Panc1 (cell line): ENCODE data around the gene PRTN3. TPM values are rescaled to one million over a fixed set of nuclear protein-coding genes. Genes with fewer than 3 reads are reported as not detected.

Experiments used
- ATAC-seq: fragments of 200-7000 bp; cut with Tn5 transposase; 2 replicates; pipeline ENCODE4 v1.9.1; 2020; ENCODE audit warnings: mild to moderate bottlenecking, moderate library complexity
- BruUV-seq: library from RNA; stranded (reverse); fragments of 400-500 nt; replicated peaks from 2 replicates; lab custom pipeline; 2021; lab: Mats Ljungman, UMichigan
- CTCF ChIA-PET: fragments of 300-600 bp; sonication (Branson Sonifier 250); formaldehyde crosslinking; loops from one replicate; lab custom pipeline; 2022; ENCODE audit warnings: antibody characterized with exemption; lab: Charles Lee
- POLR2A ChIA-PET: fragments of 300-600 bp; sonication (Branson Sonifier 250); formaldehyde crosslinking; loops from one replicate; lab custom pipeline; 2022; ENCODE audit warnings: antibody characterized with exemption; lab: Charles Lee
- DNase-seq: peaks from one replicate; pipeline ENCODE4 v3.0.0-alpha.2; 2010; ENCODE audit warnings: low read depth, low spot score
- H3K27ac ChIP-seq: 2 replicates; pipeline ENCODE4 v1.5.1; 2011; ENCODE audit warnings: mild to moderate bottlenecking, low read length, inconsistent platforms
- H3K27me3 ChIP-seq: fragments of 200-500 bp; sonication (Bioruptor generic); 2 replicates; pipeline ENCODE4 v1.6.0; 2014; ENCODE audit warnings: low read length, inconsistent platforms; ENCODE audit not compliant: control insufficient read depth, insufficient read depth
- H3K36me3 ChIP-seq: fragments of 200-500 bp; sonication (Bioruptor generic); 2 replicates; pipeline ENCODE4 v1.5.1; 2014; ENCODE audit warnings: inconsistent platforms, mild to moderate bottlenecking, low read length, moderate library complexity; ENCODE audit not compliant: control insufficient read depth, insufficient read depth
- H3K4me1 ChIP-seq: 2 replicates; pipeline ENCODE4 v1.5.1; 2011; ENCODE audit warnings: inconsistent platforms, mild to moderate bottlenecking, low read length, moderate library complexity; ENCODE audit not compliant: control insufficient read depth, insufficient read depth
- H3K4me3 ChIP-seq, 2 experiments: 2 replicates each; pipeline ENCODE4 v1.5.1; 2011 to 2012; ENCODE audit warnings: low read depth in 2 of 2, low read length in 2 of 2, mild to moderate bottlenecking in 2 of 2, inconsistent platforms in 1 of 2, moderate library complexity in 1 of 2
- H3K9me3 ChIP-seq: fragments of 200-500 bp; sonication (Bioruptor generic); 2 replicates; pipeline ENCODE4 v1.5.1; 2014; ENCODE audit warnings: low read depth, mild to moderate bottlenecking, inconsistent platforms, low read length, moderate library complexity; ENCODE audit not compliant: control insufficient read depth, insufficient read depth
- POLR2AphosphoS5 ChIP-seq: IDR thresholded peaks from 2 replicates; pipeline ENCODE4 v1.6.1; 2012; ENCODE audit warnings: mild to moderate bottlenecking, low read depth, low read length, moderate library complexity
- SIN3A ChIP-seq: IDR thresholded peaks from 2 replicates; pipeline ENCODE4 v1.6.1; 2012; ENCODE audit warnings: low read depth, mild to moderate bottlenecking, low read length, moderate library complexity, borderline replicate concordance; ENCODE audit not compliant: insufficient read depth
- TCF7L2 ChIP-seq: IDR thresholded peaks from 2 replicates; pipeline ENCODE4 v1.6.1; 2011; ENCODE audit warnings: mild to moderate bottlenecking, low read depth, low read length, inconsistent platforms
- in situ Hi-C: cut with HindIII; loops from 2 replicates; pipeline ENCODE4 v1.10.0; 2016; ENCODE audit warnings: low sequenced_read_pairs, low pct_unique_long_range_greater_than_20kb
- intact Hi-C: fragments of 100-400 bp; cut with micrococcal nuclease; formaldehyde crosslinking; loops from one replicate; pipeline ENCODE4 v1.10.0; 2022; ENCODE audit not compliant: unreplicated experiment
- total RNA-seq: library from RNA; stranded (reverse); gene quantifications from one replicate; pipeline ENCODE4 v1.2.1, GENCODE V29; 2021; ENCODE audit not compliant: unreplicated experiment
- TF ChIP-seq, protein P1 (sequence below), 2 experiments: IDR thresholded peaks; 2 replicates each; pipeline ENCODE4 v1.6.1; 2011 to 2012; ENCODE audit warnings: low read depth in 2 of 2, control low read depth in 1 of 2, low read length in 1 of 2, mild to moderate bottlenecking in 1 of 2, moderate library complexity in 1 of 2; ENCODE audit not compliant: insufficient read depth in 1 of 2
- TF ChIP-seq, protein P2 (sequence below): fragments of 450-650 bp; IDR thresholded peaks from 2 replicates; pipeline ENCODE4 v1.5.1; 2017; ENCODE audit warnings: mild to moderate bottlenecking

PRTN3 gene
- total RNA-seq, 1 experiment from 2014 or later: 1.5 TPM

DNA sequence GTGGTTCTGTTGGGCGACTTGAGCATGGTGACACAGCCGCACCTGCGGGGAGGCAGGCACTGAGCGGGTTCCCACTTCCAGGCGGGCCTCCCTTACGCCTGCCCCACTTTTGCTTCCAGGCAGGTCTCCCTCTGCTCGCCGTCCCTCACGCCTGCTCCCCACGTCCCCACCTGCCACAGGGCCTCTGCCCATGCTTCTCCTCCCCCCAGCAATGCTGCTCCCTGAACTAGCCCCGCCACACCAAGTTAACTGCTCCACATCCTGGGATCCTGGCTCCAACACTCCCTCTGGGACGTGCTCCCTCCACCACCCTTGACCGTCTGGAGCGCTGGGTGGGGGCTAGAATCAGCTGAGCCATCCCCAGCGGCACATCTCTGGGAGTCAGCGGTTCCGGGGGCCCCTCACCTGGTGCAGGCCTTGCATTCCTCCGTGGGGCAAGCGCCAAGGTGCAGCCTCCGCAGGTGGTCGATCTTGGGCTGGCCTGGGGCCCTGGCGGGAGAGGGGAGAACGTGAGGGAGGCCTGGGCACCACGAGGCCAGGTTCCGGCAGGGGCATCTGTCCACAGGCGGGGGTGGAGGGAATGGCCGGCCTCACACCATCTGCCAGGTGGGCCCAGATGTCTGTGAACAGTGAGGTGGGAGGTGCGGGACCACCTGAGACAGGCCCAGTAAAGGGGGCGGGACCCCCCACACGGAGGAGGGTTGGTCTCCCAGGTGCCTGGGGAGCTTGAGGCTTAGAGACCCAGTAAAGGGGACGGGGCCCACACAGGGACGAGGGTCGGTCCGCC lies 27.9 kb downstream of the PRTN3 start:
- H3K4me1 ChIP-seq: peaks cover 5% of the 10 kb centered on the region; the same call in 1 of the 2 replicates
- TF ChIP-seq, protein P1, sequence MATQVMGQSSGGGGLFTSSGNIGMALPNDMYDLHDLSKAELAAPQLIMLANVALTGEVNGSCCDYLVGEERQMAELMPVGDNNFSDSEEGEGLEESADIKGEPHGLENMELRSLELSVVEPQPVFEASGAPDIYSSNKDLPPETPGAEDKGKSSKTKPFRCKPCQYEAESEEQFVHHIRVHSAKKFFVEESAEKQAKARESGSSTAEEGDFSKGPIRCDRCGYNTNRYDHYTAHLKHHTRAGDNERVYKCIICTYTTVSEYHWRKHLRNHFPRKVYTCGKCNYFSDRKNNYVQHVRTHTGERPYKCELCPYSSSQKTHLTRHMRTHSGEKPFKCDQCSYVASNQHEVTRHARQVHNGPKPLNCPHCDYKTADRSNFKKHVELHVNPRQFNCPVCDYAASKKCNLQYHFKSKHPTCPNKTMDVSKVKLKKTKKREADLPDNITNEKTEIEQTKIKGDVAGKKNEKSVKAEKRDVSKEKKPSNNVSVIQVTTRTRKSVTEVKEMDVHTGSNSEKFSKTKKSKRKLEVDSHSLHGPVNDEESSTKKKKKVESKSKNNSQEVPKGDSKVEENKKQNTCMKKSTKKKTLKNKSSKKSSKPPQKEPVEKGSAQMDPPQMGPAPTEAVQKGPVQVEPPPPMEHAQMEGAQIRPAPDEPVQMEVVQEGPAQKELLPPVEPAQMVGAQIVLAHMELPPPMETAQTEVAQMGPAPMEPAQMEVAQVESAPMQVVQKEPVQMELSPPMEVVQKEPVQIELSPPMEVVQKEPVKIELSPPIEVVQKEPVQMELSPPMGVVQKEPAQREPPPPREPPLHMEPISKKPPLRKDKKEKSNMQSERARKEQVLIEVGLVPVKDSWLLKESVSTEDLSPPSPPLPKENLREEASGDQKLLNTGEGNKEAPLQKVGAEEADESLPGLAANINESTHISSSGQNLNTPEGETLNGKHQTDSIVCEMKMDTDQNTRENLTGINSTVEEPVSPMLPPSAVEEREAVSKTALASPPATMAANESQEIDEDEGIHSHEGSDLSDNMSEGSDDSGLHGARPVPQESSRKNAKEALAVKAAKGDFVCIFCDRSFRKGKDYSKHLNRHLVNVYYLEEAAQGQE (IDR thresholded peaks at IDR 0.05; ENCODE audit: insufficient read depth in 1 of 2, low read depth in 2 of 2, low read length in 1 of 2): no peak
- TF ChIP-seq, protein P2, sequence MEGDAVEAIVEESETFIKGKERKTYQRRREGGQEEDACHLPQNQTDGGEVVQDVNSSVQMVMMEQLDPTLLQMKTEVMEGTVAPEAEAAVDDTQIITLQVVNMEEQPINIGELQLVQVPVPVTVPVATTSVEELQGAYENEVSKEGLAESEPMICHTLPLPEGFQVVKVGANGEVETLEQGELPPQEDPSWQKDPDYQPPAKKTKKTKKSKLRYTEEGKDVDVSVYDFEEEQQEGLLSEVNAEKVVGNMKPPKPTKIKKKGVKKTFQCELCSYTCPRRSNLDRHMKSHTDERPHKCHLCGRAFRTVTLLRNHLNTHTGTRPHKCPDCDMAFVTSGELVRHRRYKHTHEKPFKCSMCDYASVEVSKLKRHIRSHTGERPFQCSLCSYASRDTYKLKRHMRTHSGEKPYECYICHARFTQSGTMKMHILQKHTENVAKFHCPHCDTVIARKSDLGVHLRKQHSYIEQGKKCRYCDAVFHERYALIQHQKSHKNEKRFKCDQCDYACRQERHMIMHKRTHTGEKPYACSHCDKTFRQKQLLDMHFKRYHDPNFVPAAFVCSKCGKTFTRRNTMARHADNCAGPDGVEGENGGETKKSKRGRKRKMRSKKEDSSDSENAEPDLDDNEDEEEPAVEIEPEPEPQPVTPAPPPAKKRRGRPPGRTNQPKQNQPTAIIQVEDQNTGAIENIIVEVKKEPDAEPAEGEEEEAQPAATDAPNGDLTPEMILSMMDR: no peak
- TF ChIP-seq TCF7L2 (no peak), POLR2AphosphoS5 (no peak), SIN3A (no peak)
- DNase-seq (no peak), ATAC-seq (no peak)
- CTCF ChIA-PET: no interaction called here
- in situ Hi-C loops: no loop called here
- intact Hi-C loops: no loop called here
- H3K36me3 ChIP-seq: no peaks in the 10 kb centered on the region
- H3K27ac ChIP-seq: no peak overlapping the region
- BruUV-seq: no TSS peak
- H3K27me3 ChIP-seq: no peaks in the 10 kb centered on the region
- H3K9me3 ChIP-seq: no peaks in the 10 kb centered on the region
- POLR2A ChIA-PET: no interaction called here
- no peak overlapping the region for H3K4me3 ChIP-seq

DNA sequence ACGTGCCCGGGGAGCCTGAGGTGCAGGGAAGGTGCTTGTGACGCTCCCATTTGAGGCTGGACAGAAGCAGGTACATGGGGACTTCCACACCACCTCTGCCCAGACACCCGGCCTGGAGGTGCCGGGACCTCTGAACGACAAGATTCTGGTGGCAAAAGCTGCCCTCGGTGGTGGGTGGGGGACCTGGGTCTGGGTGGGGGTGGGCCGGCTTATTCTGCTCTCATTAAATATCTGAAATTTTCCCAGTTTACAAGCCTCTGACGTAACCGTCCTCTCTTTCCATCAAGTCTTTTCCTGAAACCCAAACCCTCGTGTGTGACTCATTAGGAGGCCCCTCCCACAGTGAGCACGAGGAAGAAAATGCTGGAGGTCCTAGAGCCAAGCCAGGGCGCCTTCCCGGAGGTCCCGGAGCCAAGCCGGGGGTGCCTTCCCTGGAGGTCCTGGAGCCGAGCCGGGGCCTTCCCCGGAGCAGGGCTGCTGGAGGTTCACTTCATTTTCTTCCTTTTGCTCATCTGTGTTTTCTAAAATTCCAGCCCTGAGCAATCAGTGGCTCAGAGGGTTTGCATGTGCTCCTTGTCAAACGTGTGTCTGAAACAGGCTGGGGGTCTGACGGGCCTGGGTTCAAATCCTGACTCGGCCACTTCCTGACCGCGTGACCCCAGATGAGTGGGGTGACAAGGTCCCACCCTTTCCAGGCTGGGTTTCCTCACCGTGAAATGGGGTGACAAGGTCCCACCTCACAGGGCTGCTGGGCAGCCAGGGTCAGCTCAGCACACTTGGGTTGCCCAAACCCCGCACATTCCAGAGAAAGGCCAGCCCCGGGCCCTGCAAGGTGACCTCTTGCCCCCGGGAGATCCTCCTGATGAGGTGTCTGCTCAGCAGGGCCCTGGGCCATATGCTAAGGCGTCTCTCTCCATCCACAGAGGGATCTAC lies 28.7 kb downstream of the PRTN3 start:
- H3K27me3 ChIP-seq: no peaks in the 10 kb centered on the region
- ChIA-PET CTCF (no interaction called here), POLR2A (no interaction called here)
- no peak overlapping the region for H3K27ac ChIP-seq
- in situ Hi-C loops: no loop called here
- intact Hi-C loops: no loop called here
- H3K36me3 ChIP-seq: no peaks in the 10 kb centered on the region
- no peaks in the 10 kb centered on the region for H3K9me3 ChIP-seq
- no TSS peak for BruUV-seq
- TF ChIP-seq, protein P1 (IDR thresholded peaks at IDR 0.05; ENCODE audit: insufficient read depth in 1 of 2, low read depth in 2 of 2, low read length in 1 of 2): no peak
- TF ChIP-seq POLR2AphosphoS5: no peak
- TF ChIP-seq SIN3A: no peak
- TF ChIP-seq TCF7L2: no peak
- TF ChIP-seq, protein P2: no peak
- H3K4me3 ChIP-seq: no peak overlapping the region
- DNase-seq (no peak), ATAC-seq (no peak)
- peaks cover 5% of the 10 kb centered on the region; the same call in 1 of the 2 replicates for H3K4me1 ChIP-seq
